HG03520 (cell line): Measurements from ENCODE around the gene YRDC.

Experiments
- ATAC-seq: cut with Tn5 transposase; IDR thresholded peaks from one replicate; pipeline ENCODE4 v1.9.1; 2021; ENCODE audit warnings: mild to moderate bottlenecking, moderate library complexity; ENCODE audit not compliant: unreplicated experiment

YRDC gene, protein sequence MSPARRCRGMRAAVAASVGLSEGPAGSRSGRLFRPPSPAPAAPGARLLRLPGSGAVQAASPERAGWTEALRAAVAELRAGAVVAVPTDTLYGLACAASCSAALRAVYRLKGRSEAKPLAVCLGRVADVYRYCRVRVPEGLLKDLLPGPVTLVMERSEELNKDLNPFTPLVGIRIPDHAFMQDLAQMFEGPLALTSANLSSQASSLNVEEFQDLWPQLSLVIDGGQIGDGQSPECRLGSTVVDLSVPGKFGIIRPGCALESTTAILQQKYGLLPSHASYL

DNA sequence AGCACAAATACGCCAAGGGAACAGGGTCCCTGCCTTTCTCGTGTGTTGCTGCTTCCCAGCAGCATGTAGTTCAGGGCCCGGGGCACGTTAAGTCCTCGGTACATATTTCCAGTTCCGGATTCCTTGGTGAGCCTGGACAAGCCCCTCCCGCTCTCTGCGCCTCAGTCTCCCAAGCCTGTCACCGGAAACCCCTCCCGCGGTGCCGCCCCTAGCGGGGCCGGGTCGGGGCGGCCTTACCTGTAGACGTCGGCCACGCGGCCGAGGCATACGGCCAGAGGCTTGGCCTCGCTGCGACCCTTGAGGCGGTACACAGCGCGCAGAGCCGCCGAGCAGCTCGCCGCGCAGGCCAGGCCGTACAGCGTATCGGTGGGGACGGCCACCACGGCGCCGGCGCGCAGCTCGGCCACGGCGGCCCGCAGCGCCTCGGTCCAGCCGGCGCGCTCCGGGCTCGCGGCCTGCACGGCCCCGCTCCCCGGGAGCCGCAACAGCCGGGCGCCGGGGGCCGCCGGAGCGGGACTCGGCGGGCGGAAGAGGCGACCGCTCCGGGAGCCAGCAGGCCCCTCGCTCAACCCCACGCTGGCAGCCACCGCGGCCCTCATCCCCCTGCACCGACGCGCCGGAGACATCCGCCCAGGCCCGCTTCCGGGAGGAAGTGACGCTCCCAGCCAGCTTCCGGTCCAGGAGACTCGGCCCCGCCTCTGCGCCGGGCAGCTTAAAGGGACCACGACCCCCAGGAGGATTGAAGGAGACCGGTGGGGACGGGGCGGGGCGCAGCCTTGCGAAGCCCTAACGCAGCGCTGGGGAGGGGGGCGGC lies at the start of gene YRDC, which contains the start of gene C1orf122:
YRDC (minus strand) TSS at position 654 of the 814 bp plus-strand sequence; CDS start at position 626, 28 bp downstream.
C1orf122 (plus strand) TSS at position 236 of the 814 bp plus-strand sequence. CDS start 615 bp downstream, outside the sequence.
- ATAC-seq = peak; percentile 80

DNA sequence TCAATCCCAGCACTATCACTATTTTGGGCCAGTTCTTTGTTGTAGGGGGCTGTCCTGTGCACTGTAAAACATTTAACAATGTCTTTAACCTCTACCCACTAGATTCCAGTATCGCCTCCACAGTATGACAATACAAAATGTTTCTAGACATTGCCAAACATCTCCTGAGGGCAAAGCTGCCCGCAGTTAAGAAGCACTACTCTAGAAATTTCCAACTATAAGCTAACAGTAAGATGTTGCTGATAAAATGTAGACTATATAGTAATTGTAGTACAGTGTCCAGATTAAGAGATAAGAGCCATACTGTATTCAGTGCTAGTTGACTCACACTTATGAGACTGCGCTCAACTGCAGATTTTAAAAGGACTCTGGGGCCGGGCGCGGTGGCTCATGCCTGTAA lies 46.4 kb upstream of the YRDC start:
- ATAC-seq = no peak

DNA sequence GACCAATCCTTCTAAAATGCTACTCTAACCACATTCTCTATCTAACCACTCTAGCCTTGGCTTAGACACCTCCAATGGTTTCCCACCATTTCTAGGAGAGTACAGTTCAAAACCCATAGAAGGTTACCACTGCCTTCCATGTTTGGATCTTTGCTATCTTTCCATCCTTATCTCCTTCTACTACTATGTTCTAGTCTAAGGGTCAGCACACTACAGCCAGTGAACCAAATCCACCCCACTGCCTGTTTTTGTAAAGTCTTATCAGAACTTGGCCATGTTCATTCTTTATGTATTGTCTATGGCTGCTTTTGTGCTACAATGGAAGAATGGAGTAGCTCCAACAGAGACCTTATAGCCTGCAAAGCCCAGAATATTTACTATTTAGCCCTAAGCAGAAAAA lies 45.1 kb upstream of the YRDC start:
- ATAC-seq = no peak

DNA sequence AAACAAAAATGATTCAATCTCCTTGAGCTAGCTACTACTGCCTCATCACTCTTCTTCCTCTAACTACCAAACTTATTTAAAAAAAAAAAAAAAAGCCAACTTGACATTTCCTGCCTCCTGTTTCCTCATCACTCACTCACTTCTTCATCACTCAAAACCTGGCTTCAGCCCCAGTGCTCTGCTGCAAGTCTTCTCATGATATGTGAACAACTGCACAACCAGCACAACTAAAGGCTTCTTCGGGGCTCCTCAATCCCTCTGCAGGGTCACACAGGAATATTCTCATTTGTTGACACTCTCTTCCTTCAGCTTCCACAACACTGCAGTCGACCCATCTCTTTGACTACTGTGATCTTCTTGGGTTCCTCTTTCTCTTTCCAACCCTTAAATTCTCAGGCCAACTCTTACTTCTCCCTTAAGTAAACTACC lies 43.8 kb upstream of the YRDC start:
- no peak for ATAC-seq

DNA sequence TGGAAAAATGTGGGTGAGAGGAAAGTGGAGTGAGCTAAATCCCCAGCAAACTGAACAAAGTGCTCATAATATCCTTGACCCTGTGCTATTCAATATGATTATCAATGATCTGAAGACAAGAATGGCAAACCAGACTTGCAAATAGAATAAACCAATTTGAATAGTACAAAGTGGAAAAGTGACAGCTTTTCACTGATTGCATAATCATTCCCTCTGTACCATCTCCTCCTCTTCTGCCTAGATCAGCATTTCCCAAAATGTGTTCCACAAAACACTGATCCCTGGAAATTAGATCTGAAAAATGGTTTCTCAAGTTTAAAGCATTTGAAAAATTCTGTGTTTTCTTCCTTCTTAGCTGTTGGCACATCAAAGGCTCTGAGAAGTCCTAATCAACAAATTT lies 43.3 kb upstream of the YRDC start:
- no peak for ATAC-seq

DNA sequence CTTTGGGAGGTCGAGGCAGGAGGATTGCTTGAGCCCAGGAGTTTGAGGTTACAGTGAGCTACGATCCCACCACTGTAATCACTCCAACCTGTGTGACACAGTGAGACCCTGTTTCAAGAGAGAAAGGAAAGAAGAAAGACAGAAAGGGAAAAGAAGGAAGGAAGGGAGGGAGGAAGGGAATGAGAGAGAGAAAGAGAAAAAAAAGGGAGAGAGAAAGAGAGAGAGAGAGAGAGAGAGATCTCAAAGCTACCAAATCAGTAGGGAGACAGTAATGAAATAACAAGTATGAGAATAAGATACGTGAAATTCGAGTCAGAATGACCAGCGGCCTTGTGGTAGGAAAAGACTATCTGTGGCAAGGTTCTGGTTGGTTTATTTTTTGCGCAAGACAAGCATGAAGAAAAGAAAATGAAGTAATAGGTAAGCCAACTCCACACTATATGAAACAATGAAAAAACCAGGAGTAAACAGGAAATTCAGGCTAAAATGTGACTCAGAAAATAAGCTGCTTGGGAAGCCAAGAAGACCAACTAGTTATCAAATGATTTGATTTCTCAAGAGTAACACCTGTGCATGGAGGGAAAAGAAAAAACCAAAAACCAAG lies 42.4 kb upstream of the YRDC start:
- ATAC-seq = no peak

DNA sequence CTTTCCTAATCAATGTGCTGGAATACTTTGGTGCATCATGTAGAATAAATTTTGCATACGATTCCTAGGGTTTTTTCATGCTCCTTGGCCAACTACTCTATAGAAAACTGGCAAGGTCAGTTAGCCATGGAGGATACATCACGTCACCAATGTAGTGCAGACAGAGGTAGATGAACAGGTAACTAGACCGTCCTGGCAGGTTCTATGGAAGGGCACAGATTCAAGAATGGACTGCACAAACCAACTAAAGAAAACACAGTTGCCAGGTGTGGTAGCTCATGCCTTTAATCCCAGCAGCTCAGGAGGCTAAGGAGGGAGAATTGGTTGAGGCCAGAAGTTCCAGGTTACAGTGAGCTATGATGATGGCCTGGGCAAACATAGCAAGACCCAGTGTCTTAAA lies 41.5 kb upstream of the YRDC start:
- no peak for ATAC-seq

DNA sequence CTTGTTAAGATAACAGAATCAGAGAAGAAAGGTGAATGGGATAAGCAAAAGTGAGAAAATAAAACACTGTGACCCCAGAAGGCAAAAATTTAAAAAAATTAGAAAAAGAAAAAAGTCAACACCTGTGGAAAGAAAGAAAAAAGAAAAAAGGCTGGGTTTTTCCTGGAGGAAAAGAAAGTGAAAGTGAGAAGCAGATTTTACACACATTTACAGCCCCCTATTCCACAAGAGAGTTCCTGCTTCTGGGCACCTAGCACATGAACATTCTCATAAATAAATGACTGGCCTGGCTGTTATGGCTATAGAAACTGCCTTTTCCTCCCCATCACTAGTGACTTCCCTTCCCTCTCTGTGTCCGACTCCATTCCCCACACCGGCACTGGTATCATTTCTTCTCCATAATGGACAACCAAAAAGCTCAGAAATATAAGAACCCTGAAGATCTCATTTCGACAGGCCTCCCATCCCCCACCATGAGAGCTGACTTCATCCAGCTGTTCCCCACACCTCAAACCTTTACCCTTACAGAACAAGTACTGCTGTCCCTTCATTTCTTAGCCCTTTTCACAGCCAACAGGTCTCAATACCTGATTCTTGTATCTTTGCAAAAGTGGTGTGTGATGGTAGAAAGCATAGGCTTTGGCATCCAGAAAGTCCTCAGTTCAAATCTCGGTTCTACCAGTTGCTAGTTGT lies 38.8 kb upstream of the YRDC start:
- ATAC-seq = no peak

DNA sequence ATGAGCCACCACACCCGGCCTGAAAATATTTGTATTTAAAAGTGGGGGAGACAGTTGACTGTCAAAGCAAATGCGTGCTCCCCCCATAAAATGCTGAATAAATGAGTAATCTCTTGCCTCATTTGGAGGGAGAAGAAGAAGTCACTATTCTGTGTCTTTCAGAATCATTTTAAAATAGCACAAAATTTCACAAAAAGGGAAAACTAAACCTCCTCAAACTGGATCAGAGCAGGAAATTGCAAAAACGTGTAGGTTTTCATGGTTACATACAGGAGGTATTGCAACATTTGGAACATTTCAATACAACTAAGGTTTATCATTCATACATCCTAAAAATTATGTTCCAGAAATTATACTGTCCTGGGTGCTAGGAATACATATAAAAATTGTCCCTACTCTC lies 37.8 kb upstream of the YRDC start:
- no peak for ATAC-seq

DNA sequence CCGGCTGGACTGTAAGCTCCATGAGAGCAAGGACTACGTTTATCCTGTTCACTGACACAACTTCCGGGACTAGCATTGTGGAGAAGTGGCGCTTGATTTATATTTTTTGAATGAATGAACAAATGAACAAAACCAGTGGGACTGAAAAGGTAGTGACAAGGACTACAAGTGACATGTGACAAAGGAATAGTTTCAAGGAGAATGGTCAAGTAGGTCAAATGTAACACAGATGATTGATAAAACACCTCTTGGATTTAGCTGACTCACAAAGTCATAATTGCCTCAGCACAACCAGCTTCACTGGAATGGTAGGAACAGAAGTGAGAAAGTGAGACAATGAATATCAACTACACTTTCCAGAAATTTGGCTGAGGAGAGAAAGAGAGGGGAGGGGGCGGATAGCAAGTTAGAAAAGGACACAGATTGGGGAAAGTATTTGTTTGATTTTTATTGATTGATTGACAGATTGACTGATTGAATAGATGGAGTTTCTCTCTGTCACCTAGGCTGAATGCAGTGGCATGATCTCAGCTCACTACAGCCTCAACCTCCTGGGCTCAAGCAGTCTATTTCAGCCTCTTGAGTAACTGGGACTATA lies 37.1 kb upstream of the YRDC start:
- no peak for ATAC-seq

DNA sequence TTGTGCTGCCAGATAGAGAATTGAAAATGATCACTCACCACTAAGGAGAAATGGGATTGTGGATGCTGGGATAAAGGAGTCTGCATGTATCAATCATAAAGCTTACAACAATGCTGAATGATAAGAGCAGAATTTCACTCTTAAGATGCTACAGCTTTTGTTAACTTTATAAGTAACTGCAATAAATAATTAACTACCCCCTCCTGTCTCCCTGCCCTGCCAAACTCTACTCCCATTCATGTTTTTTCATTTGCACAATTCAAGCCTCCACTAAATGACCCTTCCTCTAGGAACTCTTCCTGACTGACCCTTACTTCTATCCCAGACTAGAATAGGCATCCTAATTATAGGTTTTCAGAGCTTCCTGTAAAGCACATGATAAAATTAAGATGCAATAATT lies 36.5 kb upstream of the YRDC start:
- ATAC-seq = no peak

DNA sequence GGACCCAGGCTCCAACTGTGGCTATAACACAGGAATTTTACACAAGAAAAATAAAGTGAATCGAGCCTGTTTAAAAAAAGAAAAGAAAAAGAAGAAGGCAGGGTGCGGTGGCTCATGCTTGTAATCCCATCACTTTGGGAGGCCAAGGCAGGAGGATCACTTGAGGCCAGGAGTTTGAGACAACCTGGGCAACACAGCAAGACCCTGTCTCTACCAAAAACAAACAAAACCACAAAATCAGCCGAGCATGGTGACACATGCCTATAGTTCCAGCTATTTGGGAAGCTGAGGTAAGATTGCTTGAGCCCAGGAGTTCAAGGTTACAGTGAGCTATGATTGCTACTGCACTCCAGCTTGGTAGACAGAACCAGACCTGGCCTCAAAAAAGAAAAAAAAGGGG lies 33.6 kb upstream of the YRDC start:
- ATAC-seq = no peak

DNA sequence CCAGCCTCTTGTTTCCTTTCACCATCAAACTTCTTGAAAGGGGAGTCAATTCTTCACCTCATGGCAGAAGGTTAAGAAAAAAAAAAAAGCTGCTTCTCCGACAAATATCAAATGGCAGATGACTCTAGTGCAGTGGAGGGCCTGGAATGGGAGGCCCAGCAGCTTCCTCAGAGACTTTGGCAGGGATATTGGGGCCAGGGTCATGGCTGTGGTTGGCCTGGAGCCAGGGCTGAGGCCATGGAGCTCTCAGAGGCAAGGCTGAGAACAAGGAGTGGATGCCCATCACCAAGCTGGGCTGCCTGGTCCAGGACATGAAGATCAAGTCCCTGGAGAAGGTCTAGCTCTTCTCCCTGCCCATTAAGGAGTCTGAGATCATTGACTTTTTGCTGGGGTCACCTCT lies 32.7 kb upstream of the YRDC start:
- no peak for ATAC-seq

DNA sequence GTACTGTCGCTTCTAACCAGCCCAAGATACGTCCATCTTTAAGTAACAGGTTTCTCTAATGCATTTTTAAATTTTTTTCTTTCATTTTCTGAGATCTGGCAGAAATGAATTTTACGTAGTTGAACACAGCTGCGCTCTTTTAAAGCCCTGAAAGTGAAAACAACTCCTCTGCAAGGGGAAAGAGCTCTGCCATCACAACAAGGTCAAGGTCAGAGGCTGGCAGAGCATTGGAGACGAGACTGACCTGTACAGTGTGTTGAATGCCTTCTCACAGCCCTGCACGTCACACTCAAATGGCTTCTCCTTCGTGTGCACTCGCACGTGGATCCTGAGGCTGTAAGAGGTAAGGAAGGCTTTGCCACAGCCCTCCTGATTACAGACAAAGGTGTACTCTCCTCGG lies 31.7 kb upstream of the YRDC start:
- ATAC-seq = no peak

DNA sequence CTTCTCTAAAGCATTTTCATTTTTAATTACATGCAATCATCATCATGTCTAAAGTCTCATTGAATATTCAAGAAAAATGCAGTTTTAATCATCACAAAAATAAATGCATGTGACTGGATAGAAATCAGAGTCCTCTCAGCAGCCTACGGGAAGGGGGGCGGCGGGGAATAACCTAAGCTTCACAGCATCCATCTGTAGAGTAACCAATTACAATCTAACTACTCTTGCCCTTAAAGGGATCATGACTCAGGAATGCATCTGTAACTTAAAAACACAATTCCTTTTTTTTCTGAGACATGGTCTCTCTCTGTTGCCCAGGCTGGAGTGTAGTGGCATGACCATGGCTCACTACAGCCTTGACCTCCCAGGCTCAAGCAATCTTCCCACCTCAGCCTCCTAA lies 28.8 kb upstream of the YRDC start:
- no peak for ATAC-seq

DNA sequence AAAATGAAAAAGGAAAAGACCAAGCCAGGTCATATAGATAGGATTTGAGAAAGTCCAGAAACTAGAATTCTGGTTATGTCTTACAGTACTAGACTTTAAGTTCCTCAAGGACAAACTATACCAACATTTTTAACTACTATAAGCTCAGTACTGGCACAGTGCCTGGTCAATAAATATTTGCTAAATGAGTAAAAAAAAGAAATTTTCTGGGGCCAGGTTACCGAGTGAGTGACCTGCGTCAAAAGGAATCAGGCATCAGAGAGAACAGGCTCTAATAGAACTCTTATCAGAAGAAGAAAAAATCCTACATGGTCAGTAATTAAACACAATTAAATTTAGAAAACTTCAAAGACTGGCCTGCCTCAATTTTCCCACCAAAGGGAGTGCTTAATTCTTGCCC lies 23.8 kb upstream of the YRDC start:
- no peak for ATAC-seq

DNA sequence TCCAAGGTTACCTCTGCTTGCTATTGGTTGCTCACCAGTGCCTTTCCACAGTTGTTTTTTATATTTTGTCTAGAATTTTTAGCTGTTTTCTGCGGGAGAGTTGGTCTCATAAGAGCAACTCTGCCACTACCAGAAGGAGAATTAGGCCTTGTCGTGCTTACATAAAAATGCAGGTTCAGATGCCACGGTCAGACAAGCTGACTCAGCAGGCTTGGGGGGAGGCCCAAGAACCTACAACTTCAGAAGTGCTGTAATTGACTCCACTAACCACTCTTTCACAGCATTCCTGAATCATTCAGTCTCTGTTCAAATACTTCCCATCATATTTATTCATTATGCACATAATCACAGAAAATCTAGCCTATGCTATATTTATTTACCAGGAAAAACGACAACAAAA lies 23.1 kb upstream of the YRDC start:
- no peak for ATAC-seq

DNA sequence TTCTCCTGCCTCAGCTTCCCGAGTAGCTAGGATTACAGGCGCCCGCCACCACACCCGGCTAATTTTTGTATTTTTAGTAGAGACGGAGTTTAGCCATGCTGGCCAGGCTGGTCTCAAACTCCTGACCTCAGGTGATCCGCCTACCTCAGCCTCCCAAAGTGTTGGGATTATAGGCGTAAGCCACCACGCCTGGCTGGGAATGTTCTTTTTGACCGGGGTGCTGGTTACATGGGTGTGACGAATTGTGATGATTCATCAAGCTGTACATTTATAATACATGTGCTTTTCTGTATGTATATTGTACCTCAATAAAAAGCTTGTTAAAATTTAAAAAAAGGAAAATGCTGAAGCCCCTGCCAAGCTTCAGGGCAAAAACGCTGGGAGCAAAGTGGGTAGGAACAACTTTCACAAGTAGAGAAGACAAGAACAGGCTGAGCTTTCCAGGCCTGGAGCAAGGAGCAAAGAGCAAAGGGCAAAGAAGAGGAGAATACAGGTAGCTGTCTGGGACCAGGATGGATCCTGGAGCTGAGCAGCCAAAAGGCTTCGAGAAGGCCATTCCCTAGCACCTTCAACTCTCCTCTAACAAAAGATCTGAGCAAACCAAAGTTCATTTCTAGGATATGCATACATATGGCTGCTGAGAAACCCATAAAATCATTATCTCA lies 20.5 kb upstream of the YRDC start:
- ATAC-seq = no peak

DNA sequence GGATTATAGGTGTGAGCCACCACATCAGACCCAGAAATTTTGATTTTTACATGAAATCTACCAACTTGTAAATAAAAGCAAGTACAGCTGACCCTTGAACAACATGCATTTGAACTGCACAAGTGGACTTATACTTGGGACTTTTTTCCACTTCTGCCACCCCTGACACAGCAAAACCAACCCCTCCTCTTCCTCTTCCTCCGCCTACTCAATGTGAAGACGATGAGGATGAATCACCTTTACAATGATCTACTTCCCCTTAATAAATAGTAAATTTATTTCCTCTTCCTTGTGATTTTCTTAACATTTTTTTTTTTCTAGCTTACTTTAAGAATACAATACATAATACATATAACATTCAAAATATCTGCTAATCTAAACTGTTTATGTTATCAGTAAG lies 17.5 kb upstream of the YRDC start:
- ATAC-seq = no peak

DNA sequence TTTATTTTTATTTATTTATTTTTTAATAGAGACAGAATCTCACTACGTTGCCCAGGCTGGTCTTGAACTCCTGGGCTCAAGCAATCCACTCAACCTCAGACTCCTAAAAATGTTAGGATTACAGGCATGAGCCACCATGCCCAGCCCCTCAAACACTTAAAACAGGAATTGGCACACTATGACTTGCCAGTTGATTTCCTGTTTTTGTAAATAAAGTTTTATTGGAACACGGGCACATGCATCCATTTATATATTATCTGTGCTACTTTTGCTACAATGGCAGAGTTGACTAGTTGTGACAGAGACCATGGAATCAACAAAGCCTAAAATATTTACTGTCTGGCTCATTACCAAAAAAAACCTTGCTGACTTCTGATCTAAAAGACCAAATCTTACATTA lies 16.0 kb upstream of the YRDC start:
- ATAC-seq = no peak
